COR-L47 (cell line): ENCODE measurements around the gene SND1.

ENCODE experiments used
- DNase-seq: peaks from one replicate; lab custom pipeline; 2025; lab: John Stamatoyannopoulos, UW

The SND1 gene

GRCh38 chr7:127933146-127933545 lies 281.2 kb downstream of the SND1 start:
- DNase-seq: no peak

- DNase-seq: no peak
Observed at GRCh38 chr7:127934711-127935110, 282.7 kb downstream of the SND1 start.

GRCh38 chr7:127935847-127936376 lies 283.9 kb downstream of the SND1 start:
- no peak for DNase-seq

GRCh38 chr7:127937066-127937680 lies 285.2 kb downstream of the SND1 start:
- peak; percentile 29 for DNase-seq

- DNase-seq: no peak
Observed at GRCh38 chr7:127938588-127938987, 286.6 kb downstream of the SND1 start.

- DNase-seq: no peak
Observed at GRCh38 chr7:127940381-127941160, 288.6 kb downstream of the SND1 start.

- no peak for DNase-seq
Observed at GRCh38 chr7:127941476-127942210, 289.6 kb downstream of the SND1 start.

- no peak for DNase-seq
Observed at GRCh38 chr7:127943541-127944521, 291.8 kb downstream of the SND1 start.

GRCh38 chr7:127946111-127946510 lies 294.1 kb downstream of the SND1 start:
- no peak for DNase-seq

- no peak for DNase-seq
Observed at GRCh38 chr7:127946847-127947246, 294.9 kb downstream of the SND1 start.

GRCh38 chr7:127948312-127948711 lies 296.3 kb downstream of the SND1 start:
- no peak for DNase-seq

- DNase-seq: no peak
Observed at GRCh38 chr7:127948930-127949329, 296.9 kb downstream of the SND1 start.

- DNase-seq: no peak
Observed at GRCh38 chr7:127949769-127950222, 297.8 kb downstream of the SND1 start.

GRCh38 chr7:127950233-127950935 lies 298.4 kb downstream of the SND1 start:
- no peak for DNase-seq

GRCh38 chr7:127953423-127954356 lies 301.7 kb downstream of the SND1 start:
- DNase-seq: no peak

- DNase-seq: no peak
Observed at GRCh38 chr7:127954357-127954748, 302.4 kb downstream of the SND1 start.

GRCh38 chr7:127955051-127955531 lies 303.1 kb downstream of the SND1 start:
- DNase-seq: no peak

- DNase-seq: no peak
Observed at GRCh38 chr7:127957886-127958285, 305.9 kb downstream of the SND1 start.

- no peak for DNase-seq
Observed at GRCh38 chr7:127959770-127960169, 307.8 kb downstream of the SND1 start.
